Renal cortex interstitium (tissue), 11 donors: ENCODE results near the gene KLHL2. TPM values are rescaled to one million over a fixed set of nuclear protein-coding genes. Genes with fewer than 3 reads are reported as not detected.
"Not testable (repeated sequence)": the region's sequence is repeated elsewhere in the genome, so short reads cannot be mapped to it uniquely, and the experiment has no call there.

Experiments used
- DNase-seq, 11 donors: peaks; one replicate each; pipeline ENCODE4 v3.0.0-alpha.2; 2013; ENCODE audit warnings: low read depth in 9 of 11, low spot score in 4 of 11; ENCODE audit errors: extremely low read depth in 1 of 11
- polyA plus RNA-seq, 3 donors: library from polyadenylated mRNA; unstranded; fragments of 120-200 nt; gene quantifications; one replicate each; pipeline ENCODE4 v1.2.1, GENCODE V29; 2013; ENCODE audit not compliant: insufficient read length in 3 of 3

The KLHL2 gene
- polyA plus RNA-seq, 3 donors, result 17.9 to 22.8 (median 22.3) TPM

- not testable (repeated sequence) for DNase-seq
Observed at GRCh38 chr4:165221306-165221705, 13.9 kb downstream of the KLHL2 start.

GRCh38 chr4:165221993-165222650, 14.8 kb downstream of the KLHL2 start:
- not testable (repeated sequence) for DNase-seq

DNA sequence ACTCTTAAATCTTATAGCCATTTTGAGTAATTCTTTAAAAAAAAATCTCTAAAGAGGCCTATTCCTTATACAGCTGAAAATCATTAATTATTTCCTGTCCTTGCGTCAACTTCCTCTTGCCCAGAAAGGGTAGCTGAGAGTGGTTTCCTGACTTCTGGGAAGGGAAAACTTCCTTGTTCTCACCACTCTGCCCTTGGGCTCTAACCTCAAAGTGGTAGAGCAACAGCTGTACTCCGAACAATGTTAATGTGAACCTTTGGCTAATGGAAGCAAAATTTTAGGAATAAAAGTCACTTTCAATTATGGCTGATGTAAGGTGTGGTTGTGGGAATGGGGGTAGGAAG, 15.3 kb downstream of the KLHL2 start:
- DNase-seq, result peak in 1 of 11 donors; percentile 9

DNA sequence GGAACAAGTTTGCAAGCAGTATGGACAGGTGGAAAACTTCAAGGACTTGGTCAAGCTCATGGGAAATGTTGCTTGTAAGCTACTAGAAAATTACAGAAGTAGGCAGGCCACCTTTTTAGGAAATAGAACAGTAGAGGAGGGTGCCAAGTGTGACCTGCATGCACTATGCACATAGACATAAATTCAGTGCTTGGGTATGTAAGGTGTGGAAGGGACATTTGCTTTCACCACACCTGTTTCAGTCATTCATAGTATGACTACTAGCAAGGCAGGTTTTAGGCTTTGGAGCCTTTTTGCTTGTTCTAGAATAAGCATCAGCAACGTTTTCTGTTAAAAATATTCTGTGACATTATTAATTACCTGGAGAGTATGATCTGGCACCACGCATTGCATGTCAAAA, 20.0 kb downstream of the KLHL2 start:
- DNase-seq, result not testable (repeated sequence)

GRCh38 chr4:165229490-165230200, 22.3 kb downstream of the KLHL2 start:
- not testable (repeated sequence) for DNase-seq

DNA sequence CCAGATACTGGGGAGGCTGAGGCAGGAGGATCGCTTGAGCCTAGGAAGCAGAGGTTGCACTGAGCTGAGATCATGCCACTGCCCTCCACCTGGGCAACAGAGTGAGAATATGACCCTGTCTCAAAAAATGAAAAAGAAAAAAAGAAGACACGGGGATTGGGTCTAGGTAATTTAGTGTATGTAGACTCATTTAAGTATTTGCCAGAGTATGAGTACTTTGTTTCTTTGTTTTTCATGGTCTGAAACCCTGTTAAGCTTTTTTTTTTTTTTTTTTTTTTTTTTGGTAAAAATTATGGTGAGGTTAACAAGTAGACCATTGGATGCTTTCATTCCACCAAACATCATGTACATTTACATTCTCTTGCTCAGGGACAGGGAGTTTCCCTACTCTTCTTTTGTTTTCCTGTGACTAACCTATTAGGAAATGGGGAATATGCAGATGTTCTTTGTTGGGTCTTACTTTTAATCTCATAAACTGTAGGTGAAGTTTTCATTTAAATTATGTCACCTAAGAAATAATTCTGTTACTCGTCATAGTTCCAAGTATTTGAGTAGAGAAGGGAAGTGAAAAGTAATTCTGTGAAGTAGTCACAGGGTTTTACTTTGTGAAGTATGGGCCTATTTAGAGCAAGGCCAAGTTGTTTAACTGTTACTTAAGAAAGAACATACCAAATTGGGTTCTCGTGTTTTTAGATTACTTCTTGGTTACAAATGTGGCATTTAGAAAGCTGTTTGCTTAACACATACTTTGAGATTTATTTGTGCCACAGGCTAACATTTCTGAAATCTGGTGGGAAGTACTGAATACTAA, 25.5 kb downstream of the KLHL2 start:
- not testable (repeated sequence) for DNase-seq

DNA sequence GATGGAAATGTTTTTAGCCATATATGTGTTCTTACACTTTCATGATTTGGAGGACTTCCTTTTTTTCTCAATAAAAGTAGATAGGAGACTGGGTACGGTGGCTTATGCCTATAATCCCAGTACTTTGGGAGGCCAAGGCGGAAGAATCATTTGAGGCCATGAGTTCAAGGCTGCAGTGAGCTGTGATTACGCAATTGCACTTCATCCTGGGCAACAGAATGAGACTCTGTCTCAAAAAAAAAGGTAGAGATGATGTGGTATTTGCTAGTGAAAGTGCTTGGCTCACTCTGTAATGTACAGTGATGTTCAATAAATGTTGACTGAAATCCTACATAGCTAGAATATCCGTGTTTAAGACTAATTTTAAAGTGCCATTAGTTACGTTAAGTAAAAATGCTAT, 27.4 kb downstream of the KLHL2 start:
- no peak for DNase-seq

GRCh38 chr4:165236852-165237251, 29.5 kb downstream of the KLHL2 start:
- not testable (repeated sequence) for DNase-seq

DNA sequence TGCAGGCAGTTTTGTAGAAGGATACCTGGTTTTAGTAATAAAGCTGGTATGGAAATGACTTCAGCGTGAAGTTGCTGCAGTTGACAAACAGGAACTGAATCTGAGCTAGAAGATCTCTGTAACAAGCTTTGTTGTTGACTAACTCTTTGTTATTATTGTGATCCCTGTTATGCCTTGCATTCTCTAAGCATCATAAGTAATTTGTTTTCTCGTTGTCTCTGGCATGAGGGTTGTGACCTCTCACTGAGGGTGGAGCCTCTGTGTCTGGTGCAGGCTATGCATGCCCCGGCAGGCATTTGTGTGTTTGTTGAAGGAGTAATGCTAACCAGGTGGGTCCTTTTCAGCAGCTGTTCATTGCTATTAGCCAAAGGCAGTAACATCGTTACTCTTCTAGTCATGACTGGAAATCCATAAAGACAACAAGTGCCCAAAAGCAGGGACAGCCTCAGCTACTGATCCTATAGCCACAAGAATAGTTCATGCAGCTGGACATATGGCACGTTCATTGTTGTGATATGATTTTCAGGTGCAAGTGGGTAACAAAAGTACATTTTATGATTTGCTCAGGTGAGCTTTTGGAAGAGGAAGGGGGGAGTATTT, 30.8 kb downstream of the KLHL2 start:
- not testable (repeated sequence) for DNase-seq

DNA sequence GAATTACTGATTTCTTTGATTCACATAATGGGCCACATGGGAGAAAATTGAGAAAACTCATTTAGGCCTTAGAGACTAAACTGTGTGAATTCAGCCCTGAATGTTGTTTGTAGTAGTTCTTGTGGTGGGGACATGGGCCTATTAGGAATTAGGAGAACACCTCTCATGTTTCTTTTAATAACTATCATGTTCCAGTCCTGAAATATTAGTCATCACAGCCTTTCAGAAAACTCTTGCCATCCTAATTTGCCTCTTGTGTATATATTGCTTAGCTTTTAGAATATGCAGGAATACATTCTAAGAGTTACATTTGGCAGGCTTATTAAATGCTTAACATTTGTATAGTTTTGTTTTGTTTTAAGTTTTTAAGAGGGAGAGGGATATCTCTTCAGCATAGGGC, 33.4 kb downstream of the KLHL2 start:
- not testable (repeated sequence) for DNase-seq

- DNase-seq, result not testable (repeated sequence)
Observed at GRCh38 chr4:165244148-165244547, 36.8 kb downstream of the KLHL2 start.

- DNase-seq, result not testable (repeated sequence)
Observed at GRCh38 chr4:165244587-165245186, 37.3 kb downstream of the KLHL2 start.

DNA sequence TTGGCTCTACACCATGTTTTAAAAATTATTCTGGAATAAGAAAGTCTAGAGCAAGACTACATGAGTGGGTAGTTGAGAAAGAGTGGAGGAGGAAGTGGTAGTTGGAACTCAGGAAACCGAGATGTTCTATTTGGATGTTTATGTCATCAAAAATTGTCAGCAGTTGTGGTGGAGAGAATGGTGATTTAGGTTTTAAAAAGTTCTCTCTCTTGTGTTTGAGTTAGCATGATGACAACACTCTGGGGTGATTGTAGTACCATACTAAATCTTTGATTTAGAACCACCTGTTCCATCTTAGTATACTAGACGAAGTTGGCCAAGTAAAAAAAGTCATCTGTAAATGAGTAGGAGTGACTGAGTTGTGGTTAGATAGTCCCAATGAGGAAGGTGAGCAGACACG, 40.7 kb downstream of the KLHL2 start:
- no peak for DNase-seq

DNA sequence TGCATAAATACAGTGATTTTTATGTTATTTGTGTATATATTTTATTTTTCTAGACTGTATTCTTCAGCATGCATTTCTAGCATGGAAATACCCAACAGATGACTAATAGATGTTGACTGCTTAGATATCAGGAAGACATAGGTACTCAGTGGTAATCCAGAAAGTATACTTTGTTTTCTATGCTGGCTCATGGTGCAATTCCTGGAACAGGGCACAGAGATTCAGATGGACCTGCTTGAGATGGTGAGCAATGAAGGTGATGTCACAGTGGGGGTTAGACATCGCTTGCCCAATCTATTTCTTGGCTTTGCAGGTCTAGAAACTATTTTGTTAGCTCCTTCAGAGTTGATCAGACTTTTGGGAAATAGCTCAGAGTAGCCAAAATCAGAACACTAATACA, 41.5 kb downstream of the KLHL2 start:
- not testable (repeated sequence) for DNase-seq

DNA sequence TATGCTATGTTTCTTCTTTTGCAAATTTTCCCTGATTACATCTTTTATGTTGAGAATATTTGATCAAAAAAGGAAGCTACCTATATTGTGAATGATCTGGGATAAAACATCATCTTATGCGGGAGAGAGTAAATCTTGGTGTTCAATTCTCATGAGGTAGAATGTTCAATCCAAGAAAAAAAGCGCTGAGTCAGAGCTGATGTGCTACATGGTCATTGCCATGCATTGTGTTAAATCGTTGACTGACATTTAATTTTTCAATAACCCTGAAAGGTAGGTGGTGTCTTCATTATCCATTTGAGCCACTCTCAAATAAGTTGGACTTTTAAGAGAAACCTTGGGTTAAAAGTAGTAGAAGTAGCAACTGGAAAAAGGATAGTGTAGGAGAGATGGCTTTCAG, 47.4 kb downstream of the KLHL2 start:
- not testable (repeated sequence) for DNase-seq

DNA sequence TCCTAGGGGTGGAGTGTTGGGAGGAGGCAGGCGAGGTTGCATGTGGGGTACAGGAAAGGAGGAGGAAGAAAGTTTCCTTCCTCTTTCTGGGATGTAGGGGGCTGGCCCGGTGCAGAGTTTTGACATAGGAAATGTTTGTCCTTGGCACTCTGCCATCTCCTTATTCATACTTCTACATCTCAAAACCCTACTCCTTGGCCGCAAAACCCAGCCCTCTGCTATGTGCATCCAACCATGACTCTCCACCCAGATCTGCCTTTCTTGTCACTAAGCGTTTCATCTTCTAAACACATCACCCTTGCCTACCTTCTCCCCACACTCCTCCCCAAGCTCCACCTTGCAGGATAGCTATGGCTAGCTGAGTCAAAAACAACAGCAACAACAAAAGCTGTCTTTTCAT, 48.1 kb downstream of the KLHL2 start:
- DNase-seq, result peak in 3 of 11 donors; percentile 6 to 24 (median 9)

DNA sequence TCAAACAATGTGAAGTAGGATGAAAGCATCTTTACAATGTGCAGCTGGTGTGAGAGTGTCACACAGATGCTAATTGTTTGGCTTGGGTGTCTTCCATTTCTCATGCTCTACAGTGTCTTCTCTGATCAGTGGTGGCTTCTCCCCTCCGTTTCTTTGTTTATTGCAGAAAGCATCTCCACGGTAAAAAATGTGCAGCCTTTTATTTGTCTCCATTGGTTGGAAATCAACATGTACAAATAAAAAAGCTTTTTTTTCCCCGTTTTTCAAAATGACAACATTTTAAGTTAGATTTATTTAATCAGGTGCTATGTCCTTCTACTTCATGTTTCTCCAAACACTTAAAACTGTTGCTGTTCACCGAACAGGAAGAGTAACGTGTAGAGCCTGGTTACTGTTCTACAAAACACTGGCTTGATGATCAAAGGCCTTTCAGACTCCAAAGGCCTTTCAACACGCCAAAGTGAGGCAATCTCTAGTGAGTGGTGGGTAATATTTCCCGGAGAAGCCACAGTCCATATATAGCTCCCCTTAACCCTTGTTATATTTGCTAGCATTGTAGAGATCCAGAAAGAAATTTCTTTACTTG, 48.8 kb downstream of the KLHL2 start:
- peak in 6 of 11 donors; percentile 3 to 30 (median 24) for DNase-seq

GRCh38 chr4:165259776-165260175, 52.4 kb downstream of the KLHL2 start:
- not testable (repeated sequence) for DNase-seq

GRCh38 chr4:165262306-165262705, 54.9 kb downstream of the KLHL2 start:
- DNase-seq, result not testable (repeated sequence)
